ENCODE data around the gene MGP. TPM values are rescaled to one million over a fixed set of nuclear protein-coding genes. Genes with fewer than 3 reads are reported as not detected.

MGP gene
- total RNA-seq, 1 experiment from 2014 or later: 0.72 TPM

DNA sequence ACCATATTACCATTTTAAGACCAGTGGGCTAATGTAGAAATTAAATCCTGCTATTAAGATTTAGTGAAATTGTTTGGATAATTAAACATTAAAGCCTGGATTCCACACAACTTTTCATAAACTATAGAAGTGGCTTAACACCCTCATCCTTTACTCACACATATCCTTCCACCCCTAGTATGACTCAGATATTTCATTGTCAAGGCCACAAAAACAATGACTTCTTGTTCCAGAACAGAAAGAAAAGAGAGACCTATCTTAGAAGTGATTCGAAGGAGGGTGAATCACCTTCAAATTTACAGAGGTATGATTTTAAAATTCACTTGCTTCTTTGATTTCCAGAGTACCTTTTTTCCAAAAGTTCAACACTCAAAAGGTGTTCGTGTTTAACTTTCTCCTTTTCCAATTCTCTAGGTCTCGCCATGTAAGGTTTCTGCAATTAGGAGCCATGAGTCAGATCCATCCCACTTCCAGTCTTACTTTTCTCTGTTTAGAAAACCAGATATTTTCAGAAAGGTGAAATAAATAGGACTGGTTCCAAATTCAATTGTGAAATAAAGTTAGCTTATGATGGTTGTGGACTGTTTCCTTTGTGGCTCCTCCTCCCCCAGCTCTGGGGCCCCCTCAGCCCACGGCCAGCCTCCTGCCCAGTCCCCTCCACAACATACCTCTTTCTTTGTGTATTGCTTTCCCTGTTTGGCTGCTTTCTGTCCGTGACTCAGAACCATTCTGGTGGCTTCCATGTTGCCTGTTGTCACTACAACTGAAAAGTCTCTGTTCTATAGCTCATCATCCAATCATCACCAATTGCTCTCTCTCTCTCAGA is 24.6 kb upstream of the MGP start:
- Histone ChIP-seq H3K9me3 (ENCODE audit: control insufficient read depth, insufficient read depth, low read depth, low read length) (no peaks in the 10 kb centered on the region), H3K36me3 (ENCODE audit: control insufficient read depth, insufficient read depth, low read length) (no peaks in the 10 kb centered on the region), H3K4me3 (ENCODE audit: low read depth in 2 of 2, low read length in 2 of 2) (no peak overlapping the region), H3K27me3 (ENCODE audit: control insufficient read depth, insufficient read depth, low read length) (no peaks in the 10 kb centered on the region), H3K27ac (ENCODE audit: low read length) (no peak overlapping the region), H3K4me1 (ENCODE audit: control insufficient read depth, insufficient read depth, low read length) (no peaks in the 10 kb centered on the region)
- POLR2A ChIA-PET: no interaction called here
- CTCF ChIA-PET: no interaction called here
- TF ChIP-seq TCF7L2 (IDR thresholded peaks at IDR 0.05; ENCODE audit: low read depth, low read length) (no peak), POLR2AphosphoS5 (IDR thresholded peaks at IDR 0.05; ENCODE audit: low read depth, low read length) (no peak), SIN3A (IDR thresholded peaks at IDR 0.05; ENCODE audit: borderline replicate concordance, insufficient read depth, low read depth, low read length) (no peak)
- TF ChIP-seq, protein P1, sequence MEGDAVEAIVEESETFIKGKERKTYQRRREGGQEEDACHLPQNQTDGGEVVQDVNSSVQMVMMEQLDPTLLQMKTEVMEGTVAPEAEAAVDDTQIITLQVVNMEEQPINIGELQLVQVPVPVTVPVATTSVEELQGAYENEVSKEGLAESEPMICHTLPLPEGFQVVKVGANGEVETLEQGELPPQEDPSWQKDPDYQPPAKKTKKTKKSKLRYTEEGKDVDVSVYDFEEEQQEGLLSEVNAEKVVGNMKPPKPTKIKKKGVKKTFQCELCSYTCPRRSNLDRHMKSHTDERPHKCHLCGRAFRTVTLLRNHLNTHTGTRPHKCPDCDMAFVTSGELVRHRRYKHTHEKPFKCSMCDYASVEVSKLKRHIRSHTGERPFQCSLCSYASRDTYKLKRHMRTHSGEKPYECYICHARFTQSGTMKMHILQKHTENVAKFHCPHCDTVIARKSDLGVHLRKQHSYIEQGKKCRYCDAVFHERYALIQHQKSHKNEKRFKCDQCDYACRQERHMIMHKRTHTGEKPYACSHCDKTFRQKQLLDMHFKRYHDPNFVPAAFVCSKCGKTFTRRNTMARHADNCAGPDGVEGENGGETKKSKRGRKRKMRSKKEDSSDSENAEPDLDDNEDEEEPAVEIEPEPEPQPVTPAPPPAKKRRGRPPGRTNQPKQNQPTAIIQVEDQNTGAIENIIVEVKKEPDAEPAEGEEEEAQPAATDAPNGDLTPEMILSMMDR (IDR thresholded peaks at IDR 0.05): no peak
- TF ChIP-seq, protein P2, sequence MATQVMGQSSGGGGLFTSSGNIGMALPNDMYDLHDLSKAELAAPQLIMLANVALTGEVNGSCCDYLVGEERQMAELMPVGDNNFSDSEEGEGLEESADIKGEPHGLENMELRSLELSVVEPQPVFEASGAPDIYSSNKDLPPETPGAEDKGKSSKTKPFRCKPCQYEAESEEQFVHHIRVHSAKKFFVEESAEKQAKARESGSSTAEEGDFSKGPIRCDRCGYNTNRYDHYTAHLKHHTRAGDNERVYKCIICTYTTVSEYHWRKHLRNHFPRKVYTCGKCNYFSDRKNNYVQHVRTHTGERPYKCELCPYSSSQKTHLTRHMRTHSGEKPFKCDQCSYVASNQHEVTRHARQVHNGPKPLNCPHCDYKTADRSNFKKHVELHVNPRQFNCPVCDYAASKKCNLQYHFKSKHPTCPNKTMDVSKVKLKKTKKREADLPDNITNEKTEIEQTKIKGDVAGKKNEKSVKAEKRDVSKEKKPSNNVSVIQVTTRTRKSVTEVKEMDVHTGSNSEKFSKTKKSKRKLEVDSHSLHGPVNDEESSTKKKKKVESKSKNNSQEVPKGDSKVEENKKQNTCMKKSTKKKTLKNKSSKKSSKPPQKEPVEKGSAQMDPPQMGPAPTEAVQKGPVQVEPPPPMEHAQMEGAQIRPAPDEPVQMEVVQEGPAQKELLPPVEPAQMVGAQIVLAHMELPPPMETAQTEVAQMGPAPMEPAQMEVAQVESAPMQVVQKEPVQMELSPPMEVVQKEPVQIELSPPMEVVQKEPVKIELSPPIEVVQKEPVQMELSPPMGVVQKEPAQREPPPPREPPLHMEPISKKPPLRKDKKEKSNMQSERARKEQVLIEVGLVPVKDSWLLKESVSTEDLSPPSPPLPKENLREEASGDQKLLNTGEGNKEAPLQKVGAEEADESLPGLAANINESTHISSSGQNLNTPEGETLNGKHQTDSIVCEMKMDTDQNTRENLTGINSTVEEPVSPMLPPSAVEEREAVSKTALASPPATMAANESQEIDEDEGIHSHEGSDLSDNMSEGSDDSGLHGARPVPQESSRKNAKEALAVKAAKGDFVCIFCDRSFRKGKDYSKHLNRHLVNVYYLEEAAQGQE (IDR thresholded peaks at IDR 0.05; ENCODE audit: insufficient read depth in 1 of 2, low read depth in 2 of 2, low read length in 1 of 2): no peak
- no TSS peak for BruUV-seq (replicated peaks)
- intact Hi-C loops (cut with micrococcal nuclease; ENCODE audit: unreplicated experiment): no loop called here
- no peak for ATAC-seq
- DNase-seq (ENCODE audit: low read depth, low spot score): no peak
- in situ Hi-C loops (cut with HindIII; ENCODE audit: low pct_unique_long_range_greater_than_20kb, low sequenced_read_pairs): no loop called here

DNA sequence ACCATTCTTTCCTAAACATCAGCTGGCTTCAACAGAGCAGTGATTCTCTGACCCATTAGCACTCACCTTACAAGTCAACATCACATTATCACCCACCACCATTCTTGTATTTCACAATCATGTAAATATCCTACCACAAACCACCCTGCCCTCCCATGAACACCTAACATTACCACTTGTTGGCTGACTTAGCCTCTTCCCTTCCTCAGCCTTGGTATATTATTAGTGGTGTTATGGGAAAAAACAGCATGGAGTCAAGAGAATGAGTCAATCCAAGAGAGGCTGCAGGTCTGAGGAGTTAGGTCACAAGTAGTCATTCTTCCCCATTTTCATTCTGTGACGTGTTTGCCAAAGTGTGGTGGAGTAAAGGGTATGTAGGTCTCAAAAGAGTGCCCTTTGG is 22.3 kb upstream of the MGP start:
- CTCF ChIA-PET: no interaction called here
- intact Hi-C loops (cut with micrococcal nuclease; ENCODE audit: unreplicated experiment): no loop called here
- TF ChIP-seq, protein P1 (IDR thresholded peaks at IDR 0.05): no peak
- TF ChIP-seq TCF7L2 (IDR thresholded peaks at IDR 0.05; ENCODE audit: low read depth, low read length) (no peak), POLR2AphosphoS5 (IDR thresholded peaks at IDR 0.05; ENCODE audit: low read depth, low read length) (no peak), SIN3A (IDR thresholded peaks at IDR 0.05; ENCODE audit: borderline replicate concordance, insufficient read depth, low read depth, low read length) (no peak)
- TF ChIP-seq, protein P2 (IDR thresholded peaks at IDR 0.05; ENCODE audit: insufficient read depth in 1 of 2, low read depth in 2 of 2, low read length in 1 of 2): no peak
- no peaks in the 10 kb centered on the region for H3K36me3 ChIP-seq (ENCODE audit: control insufficient read depth, insufficient read depth, low read length)
- H3K27me3 ChIP-seq (ENCODE audit: control insufficient read depth, insufficient read depth, low read length): no peaks in the 10 kb centered on the region
- BruUV-seq (replicated peaks): no TSS peak
- POLR2A ChIA-PET: no interaction called here
- no peak overlapping the region for H3K27ac ChIP-seq (ENCODE audit: low read length)
- H3K9me3 ChIP-seq (ENCODE audit: control insufficient read depth, insufficient read depth, low read depth, low read length): no peaks in the 10 kb centered on the region
- in situ Hi-C loops (cut with HindIII; ENCODE audit: low pct_unique_long_range_greater_than_20kb, low sequenced_read_pairs): no loop called here
- no peak for ATAC-seq
- DNase-seq (ENCODE audit: low read depth, low spot score): no peak
- H3K4me1 ChIP-seq (ENCODE audit: control insufficient read depth, insufficient read depth, low read length): no peaks in the 10 kb centered on the region
- no peak overlapping the region for H3K4me3 ChIP-seq (ENCODE audit: low read depth in 2 of 2, low read length in 2 of 2)

Data from Panc1 (cell line).